ENCODE data around the gene ALDH1A1.

DNA sequence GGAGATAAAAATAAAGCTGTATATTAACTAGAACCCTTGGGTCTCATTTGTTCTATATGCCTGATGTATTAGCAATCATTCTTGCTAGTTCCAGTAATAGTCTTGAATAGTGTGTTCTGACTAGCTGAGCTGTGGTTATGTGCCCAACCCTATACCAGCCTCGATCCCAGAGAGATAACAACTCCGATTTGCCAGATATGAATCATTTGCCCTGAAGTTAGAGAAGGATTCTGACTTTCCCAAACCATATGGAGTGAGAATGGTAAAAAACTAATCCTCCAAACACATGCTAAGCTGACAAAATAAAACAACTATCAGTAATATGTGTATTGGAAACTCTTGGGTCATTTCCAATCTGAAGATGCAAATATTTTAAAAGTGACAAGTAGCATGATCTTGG lies 64.8 kb downstream of the ALDH1A1 start:
- TF ChIP-seq, protein P1, sequence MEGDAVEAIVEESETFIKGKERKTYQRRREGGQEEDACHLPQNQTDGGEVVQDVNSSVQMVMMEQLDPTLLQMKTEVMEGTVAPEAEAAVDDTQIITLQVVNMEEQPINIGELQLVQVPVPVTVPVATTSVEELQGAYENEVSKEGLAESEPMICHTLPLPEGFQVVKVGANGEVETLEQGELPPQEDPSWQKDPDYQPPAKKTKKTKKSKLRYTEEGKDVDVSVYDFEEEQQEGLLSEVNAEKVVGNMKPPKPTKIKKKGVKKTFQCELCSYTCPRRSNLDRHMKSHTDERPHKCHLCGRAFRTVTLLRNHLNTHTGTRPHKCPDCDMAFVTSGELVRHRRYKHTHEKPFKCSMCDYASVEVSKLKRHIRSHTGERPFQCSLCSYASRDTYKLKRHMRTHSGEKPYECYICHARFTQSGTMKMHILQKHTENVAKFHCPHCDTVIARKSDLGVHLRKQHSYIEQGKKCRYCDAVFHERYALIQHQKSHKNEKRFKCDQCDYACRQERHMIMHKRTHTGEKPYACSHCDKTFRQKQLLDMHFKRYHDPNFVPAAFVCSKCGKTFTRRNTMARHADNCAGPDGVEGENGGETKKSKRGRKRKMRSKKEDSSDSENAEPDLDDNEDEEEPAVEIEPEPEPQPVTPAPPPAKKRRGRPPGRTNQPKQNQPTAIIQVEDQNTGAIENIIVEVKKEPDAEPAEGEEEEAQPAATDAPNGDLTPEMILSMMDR (conservative IDR thresholded peaks at IDR 0.05; ENCODE audit: low read depth, low read length), result no peak
- TF ChIP-seq EZH2 (IDR thresholded peaks at IDR 0.05; ENCODE audit: borderline replicate concordance, low read depth, low read length, poor library complexity, severe bottlenecking), result no peak
